ENCODE data around the gene KLF6.

- TF ChIP-seq, protein P1, sequence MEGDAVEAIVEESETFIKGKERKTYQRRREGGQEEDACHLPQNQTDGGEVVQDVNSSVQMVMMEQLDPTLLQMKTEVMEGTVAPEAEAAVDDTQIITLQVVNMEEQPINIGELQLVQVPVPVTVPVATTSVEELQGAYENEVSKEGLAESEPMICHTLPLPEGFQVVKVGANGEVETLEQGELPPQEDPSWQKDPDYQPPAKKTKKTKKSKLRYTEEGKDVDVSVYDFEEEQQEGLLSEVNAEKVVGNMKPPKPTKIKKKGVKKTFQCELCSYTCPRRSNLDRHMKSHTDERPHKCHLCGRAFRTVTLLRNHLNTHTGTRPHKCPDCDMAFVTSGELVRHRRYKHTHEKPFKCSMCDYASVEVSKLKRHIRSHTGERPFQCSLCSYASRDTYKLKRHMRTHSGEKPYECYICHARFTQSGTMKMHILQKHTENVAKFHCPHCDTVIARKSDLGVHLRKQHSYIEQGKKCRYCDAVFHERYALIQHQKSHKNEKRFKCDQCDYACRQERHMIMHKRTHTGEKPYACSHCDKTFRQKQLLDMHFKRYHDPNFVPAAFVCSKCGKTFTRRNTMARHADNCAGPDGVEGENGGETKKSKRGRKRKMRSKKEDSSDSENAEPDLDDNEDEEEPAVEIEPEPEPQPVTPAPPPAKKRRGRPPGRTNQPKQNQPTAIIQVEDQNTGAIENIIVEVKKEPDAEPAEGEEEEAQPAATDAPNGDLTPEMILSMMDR (conservative IDR thresholded peaks at IDR 0.05; ENCODE audit: low read depth, low read length), result peak; percentile 36
- TF ChIP-seq POLR2A (IDR thresholded peaks at IDR 0.05; ENCODE audit: low read depth, low read length) (no peak; the same call in 1 of the 2 replicates), BHLHE40 (IDR thresholded peaks at IDR 0.05; ENCODE audit: low read depth, low read length) (no peak), RAD21 (IDR thresholded peaks at IDR 0.05; ENCODE audit: low read length) (peak; percentile 28; the same call in 1 of the 2 replicates), CEBPB (IDR thresholded peaks at IDR 0.05; ENCODE audit: low read depth, low read length) (no peak), NFE2L2 (IDR thresholded peaks at IDR 0.05; ENCODE audit: low read depth, low read length) (no peak), SMC3 (IDR thresholded peaks at IDR 0.05; ENCODE audit: low read depth, low read length) (peak; percentile 20; the same call in 1 of the 2 replicates), MXI1 (IDR thresholded peaks at IDR 0.05; ENCODE audit: borderline replicate concordance, low read depth, low read length) (no peak), FOS (IDR thresholded peaks at IDR 0.05; ENCODE audit: low read depth, low read length) (no peak), RFX5 (IDR thresholded peaks at IDR 0.05; ENCODE audit: low read depth, low read length) (no peak), MAFK (IDR thresholded peaks at IDR 0.05; ENCODE audit: low read depth, low read length) (no peak)
- TF ChIP-seq, protein P2, sequence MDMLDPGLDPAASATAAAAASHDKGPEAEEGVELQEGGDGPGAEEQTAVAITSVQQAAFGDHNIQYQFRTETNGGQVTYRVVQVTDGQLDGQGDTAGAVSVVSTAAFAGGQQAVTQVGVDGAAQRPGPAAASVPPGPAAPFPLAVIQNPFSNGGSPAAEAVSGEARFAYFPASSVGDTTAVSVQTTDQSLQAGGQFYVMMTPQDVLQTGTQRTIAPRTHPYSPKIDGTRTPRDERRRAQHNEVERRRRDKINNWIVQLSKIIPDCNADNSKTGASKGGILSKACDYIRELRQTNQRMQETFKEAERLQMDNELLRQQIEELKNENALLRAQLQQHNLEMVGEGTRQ (IDR thresholded peaks at IDR 0.05; ENCODE audit: low read depth, low read length), result peak; percentile 32; the same call in 1 of the 2 replicates
- TF ChIP-seq, protein P3, sequence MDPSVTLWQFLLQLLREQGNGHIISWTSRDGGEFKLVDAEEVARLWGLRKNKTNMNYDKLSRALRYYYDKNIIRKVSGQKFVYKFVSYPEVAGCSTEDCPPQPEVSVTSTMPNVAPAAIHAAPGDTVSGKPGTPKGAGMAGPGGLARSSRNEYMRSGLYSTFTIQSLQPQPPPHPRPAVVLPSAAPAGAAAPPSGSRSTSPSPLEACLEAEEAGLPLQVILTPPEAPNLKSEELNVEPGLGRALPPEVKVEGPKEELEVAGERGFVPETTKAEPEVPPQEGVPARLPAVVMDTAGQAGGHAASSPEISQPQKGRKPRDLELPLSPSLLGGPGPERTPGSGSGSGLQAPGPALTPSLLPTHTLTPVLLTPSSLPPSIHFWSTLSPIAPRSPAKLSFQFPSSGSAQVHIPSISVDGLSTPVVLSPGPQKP (IDR thresholded peaks at IDR 0.05; ENCODE audit: borderline replicate concordance, low read depth, low read length), result no peak
Observed at GRCh38 chr10:3781468-3782145, 3.4 kb downstream of the KLF6 start.
